Hepatocyte (in vitro differentiated cells): ENCODE results near the gene NKX1-2. TPM values are rescaled to one million over a fixed set of nuclear protein-coding genes. Genes with fewer than 3 reads are reported as not detected.

ENCODE experiments used
- DNase-seq: peaks from one replicate; pipeline ENCODE4 v3.0.0-alpha.2; 2016; ENCODE audit warnings: low spot score
- H2AFZ ChIP-seq: fragments of 200-600 bp; sonication (generic); 2 replicates; pipeline ENCODE4 v1.6.0; 2016; ENCODE audit warnings: antibody characterized with exemption, mild to moderate bottlenecking
- H3K27ac ChIP-seq: fragments of 200-600 bp; sonication (generic); 2 replicates; pipeline ENCODE4 v1.5.1; 2016; ENCODE audit warnings: mild to moderate bottlenecking
- H3K27me3 ChIP-seq: fragments of 200-600 bp; sonication (generic); 2 replicates; pipeline ENCODE4 v1.6.1; 2016
- H3K36me3 ChIP-seq: fragments of 200-600 bp; sonication (generic); replicated peaks from 2 replicates; pipeline ENCODE4 v1.5.1; 2016; ENCODE audit warnings: low read depth; ENCODE audit not compliant: insufficient read depth
- H3K4me1 ChIP-seq: fragments of 200-600 bp; sonication (generic); 2 replicates; pipeline ENCODE4 v1.5.1; 2016; ENCODE audit warnings: mild to moderate bottlenecking, moderate library complexity; ENCODE audit not compliant: insufficient read depth
- H3K4me2 ChIP-seq: fragments of 200-600 bp; sonication (generic); 2 replicates; pipeline ENCODE4 v1.6.0; 2016
- H3K4me3 ChIP-seq: fragments of 200-600 bp; sonication (generic); 2 replicates; pipeline ENCODE4 v1.5.1; 2016; ENCODE audit warnings: mild to moderate bottlenecking
- H3K79me2 ChIP-seq: fragments of 200-600 bp; sonication (generic); 2 replicates; pipeline ENCODE4 v1.6.0; 2017; ENCODE audit warnings: mild to moderate bottlenecking
- H3K9me2 ChIP-seq: fragments of 200-600 bp; sonication (generic); replicated peaks from 2 replicates; pipeline ENCODE4 v1.6.0; 2017; ENCODE audit warnings: mild to moderate bottlenecking; ENCODE audit not compliant: insufficient read depth
- H3K9me3 ChIP-seq: fragments of 200-600 bp; sonication (generic); 2 replicates; pipeline ENCODE4 v1.5.1; 2016; ENCODE audit warnings: low read depth, mild to moderate bottlenecking
- H4K20me1 ChIP-seq: fragments of 200-600 bp; sonication (generic); 2 replicates; pipeline ENCODE4 v1.6.0; 2016; ENCODE audit warnings: mild to moderate bottlenecking; ENCODE audit not compliant: insufficient read depth, poor library complexity, severe bottlenecking
- CTCF ChIP-seq: fragments of 200-600 bp; sonication (generic); IDR thresholded peaks from 2 replicates; pipeline ENCODE4 v1.5.1; 2016; ENCODE audit warnings: antibody characterized with exemption, mild to moderate bottlenecking; ENCODE audit not compliant: poor library complexity
- EZH2 ChIP-seq: fragments of 200-600 bp; sonication (generic); IDR thresholded peaks from 2 replicates; pipeline ENCODE4 v1.6.1; 2016; ENCODE audit warnings: antibody characterized with exemption, mild to moderate bottlenecking, borderline replicate concordance
- EZH2phosphoT487 ChIP-seq: fragments of 200-600 bp; sonication (generic); IDR thresholded peaks from one replicate; pipeline ENCODE4 v1.6.1; 2018; ENCODE audit warnings: antibody characterized with exemption, mild to moderate bottlenecking, low read depth, moderate library complexity; ENCODE audit not compliant: unreplicated experiment, severe bottlenecking
- WGBS: methylation state at CpG from one replicate; pipeline ENCODE4 v1.1.6; 2016; ENCODE audit warnings: low lambda C conversion rate; ENCODE audit errors: missing lambda C conversion rate; 5-methylcytosine and 5-hydroxymethylcytosine counted together
- polyA plus RNA-seq: library from polyadenylated mRNA; unstranded; fragments of >200 nt; fragmentation: Nextera tagmentation; extraction: Ambion mirVana; gene quantifications from 2 replicates; pipeline ENCODE4 v1.2.1, GENCODE V29; 2016
- total RNA-seq: library from RNA; depleted of rRNA; stranded (reverse); fragments of >200 nt; gene quantifications from 2 replicates; pipeline ENCODE4 v1.2.3, GENCODE V29; 2014

NKX1-2 gene
- total and polyA plus RNA-seq, 2 experiments from 2014 or later, result 0.22 to 2.0 TPM

GRCh38 chr10:124494046-124494807, 44.4 kb upstream of the NKX1-2 start:
- no peaks in the 10 kb centered on the region for H3K36me3 ChIP-seq
- H3K9me3 ChIP-seq, result no peaks in the 10 kb centered on the region
- WGBS, result 89% methylated on average over 15 of the region's 16 CpGs
- H3K4me2 ChIP-seq, result no peak overlapping the region
- no peaks in the 10 kb centered on the region for H3K79me2 ChIP-seq
- no peaks in the 10 kb centered on the region for H4K20me1 ChIP-seq
- TF ChIP-seq CTCF (no peak), EZH2 (no peak), EZH2phosphoT487 (no peak)
- DNase-seq, result no peak
- H3K4me3 ChIP-seq, result no peak overlapping the region
- H2AFZ ChIP-seq, result no peak overlapping the region
- H3K27ac ChIP-seq, result no peak overlapping the region
- no peaks in the 10 kb centered on the region for H3K9me2 ChIP-seq
- H3K4me1 ChIP-seq, result no peaks in the 10 kb centered on the region
- no peaks in the 10 kb centered on the region for H3K27me3 ChIP-seq

- no peaks in the 10 kb centered on the region for H3K4me1 ChIP-seq
- H3K9me3 ChIP-seq, result no peaks in the 10 kb centered on the region
- H3K9me2 ChIP-seq, result no peaks in the 10 kb centered on the region
- H3K4me2 ChIP-seq, result no peak overlapping the region
- no peaks in the 10 kb centered on the region for H4K20me1 ChIP-seq
- H3K27ac ChIP-seq, result no peak overlapping the region
- H3K27me3 ChIP-seq, result no peaks in the 10 kb centered on the region
- WGBS, result 73% methylated on average over 23 of the region's 23 CpGs
- no peak for TF ChIP-seq EZH2phosphoT487
- TF ChIP-seq CTCF, result no peak
- TF ChIP-seq EZH2, result no peak
- H3K79me2 ChIP-seq, result no peaks in the 10 kb centered on the region
- no peaks in the 10 kb centered on the region for H3K36me3 ChIP-seq
- H2AFZ ChIP-seq, result no peak overlapping the region
- no peak for DNase-seq
- H3K4me3 ChIP-seq, result no peak overlapping the region
These were observed 43.5 kb upstream of the NKX1-2 start for GRCh38 chr10:124493214-124493882.

- DNase-seq, result no peak
- Histone ChIP-seq H3K27me3 (no peaks in the 10 kb centered on the region), H3K36me3 (no peaks in the 10 kb centered on the region), H3K27ac (no peak overlapping the region), H3K4me3 (no peak overlapping the region), H3K9me2 (no peaks in the 10 kb centered on the region), H2AFZ (no peak overlapping the region), H3K4me1 (no peaks in the 10 kb centered on the region), H3K9me3 (no peaks in the 10 kb centered on the region), H3K4me2 (no peak overlapping the region), H3K79me2 (no peaks in the 10 kb centered on the region), H4K20me1 (no peaks in the 10 kb centered on the region)
- 90% methylated on average over 8 of the region's 8 CpGs for WGBS
- TF ChIP-seq EZH2phosphoT487 (no peak), EZH2 (no peak), CTCF (no peak)
These were observed 42.4 kb upstream of the NKX1-2 start for GRCh38 chr10:124492266-124492665.
